Measurements from ENCODE around the gene PKDCC. TPM values are rescaled to one million over a fixed set of nuclear protein-coding genes. Genes with fewer than 3 reads are reported as not detected.

PKDCC gene
- total RNA-seq, 4 donors from 2014 or later: 152 to 246 (median 186) TPM

- H3K4me3 ChIP-seq: no peak overlapping the region
- ATAC-seq: no peak
- DNase-seq: no peak
- H3K27me3 ChIP-seq: no peaks in the 10 kb centered on the region
- in situ Hi-C loops (cut with MboI; ENCODE audit: low sequenced_read_pairs in 4 of 4) (no loop called here), intact Hi-C loops (cut with DNase I; ENCODE audit: low total_unique reads) (no loop called here)
- H3K36me3 ChIP-seq: no peaks in the 10 kb centered on the region
- TF ChIP-seq CTCF (IDR thresholded peaks at IDR 0.05 in 4 of 5, conservative IDR thresholded peaks at IDR 0.05 in 1 of 5) (no peak), POLR2A (IDR thresholded peaks at IDR 0.05) (no peak)
- H3K9me3 ChIP-seq: no peaks in the 10 kb centered on the region
- peaks cover 0 to 13% of the 10 kb centered on the region in 2 donors for H3K4me1 ChIP-seq
- H3K27ac ChIP-seq: no peak overlapping the region
These were observed 3.9 kb upstream of the PKDCC start for GRCh38 chr2:42043789-42044394.

- peaks cover 0 to 13% of the 10 kb centered on the region in 2 donors for H3K4me1 ChIP-seq
- H3K4me3 ChIP-seq: no peak overlapping the region
- no peak overlapping the region for H3K27ac ChIP-seq
- no peaks in the 10 kb centered on the region for H3K36me3 ChIP-seq
- DNase-seq: no peak
- no peaks in the 10 kb centered on the region for H3K9me3 ChIP-seq
- TF ChIP-seq CTCF (IDR thresholded peaks at IDR 0.05 in 4 of 5, conservative IDR thresholded peaks at IDR 0.05 in 1 of 5): no peak
- no peak for TF ChIP-seq POLR2A (IDR thresholded peaks at IDR 0.05)
- in situ Hi-C loops (cut with MboI; ENCODE audit: low sequenced_read_pairs in 4 of 4): no loop called here
- intact Hi-C loops (cut with DNase I; ENCODE audit: low total_unique reads): loop anchor here (5.0 kb wide), 1 partner anchor 317 kb away; the partner anchor contains the start of gene COX7A2L
- H3K27me3 ChIP-seq: no peaks in the 10 kb centered on the region
- no peak for ATAC-seq
These were observed 2.9 kb upstream of the PKDCC start for GRCh38 chr2:42044939-42045338.

- Histone ChIP-seq H3K27me3 (no peaks in the 10 kb centered on the region), H3K4me1 (peaks cover 0 to 13% of the 10 kb centered on the region in 2 donors), H3K27ac (peak overlapping the region; percentile 88 to 94 (median 94)), H3K36me3 (no peaks in the 10 kb centered on the region), H3K9me3 (no peaks in the 10 kb centered on the region), H3K4me3 (no peak overlapping the region)
- no peak for TF ChIP-seq CTCF (IDR thresholded peaks at IDR 0.05 in 4 of 5, conservative IDR thresholded peaks at IDR 0.05 in 1 of 5)
- no peak for TF ChIP-seq POLR2A (IDR thresholded peaks at IDR 0.05)
- in situ Hi-C loops (cut with MboI; ENCODE audit: low sequenced_read_pairs in 4 of 4): no loop called here
- no peak for DNase-seq
- intact Hi-C loops (cut with DNase I; ENCODE audit: low total_unique reads): loop anchor here (5.0 kb wide), 1 partner anchor 317 kb away; the partner anchor contains the start of gene COX7A2L
- no peak for ATAC-seq
These were observed 2.5 kb upstream of the PKDCC start for GRCh38 chr2:42045352-42045751.

- TF ChIP-seq POLR2A (IDR thresholded peaks at IDR 0.05) (no peak), CTCF (IDR thresholded peaks at IDR 0.05 in 4 of 5, conservative IDR thresholded peaks at IDR 0.05 in 1 of 5) (no peak)
- peak overlapping the region in 1 of 4 donors; percentile 73 for H3K4me3 ChIP-seq
- peak overlapping the region; percentile 88 to 94 (median 94) for H3K27ac ChIP-seq
- no peaks in the 10 kb centered on the region for H3K27me3 ChIP-seq
- intact Hi-C loops (cut with DNase I; ENCODE audit: low total_unique reads) (loop anchor here (2.0 to 5.0 kb wide), 2 partner anchors 79 to 316 kb away; partner anchors contain the start of gene COX7A2L), in situ Hi-C loops (cut with MboI; ENCODE audit: low sequenced_read_pairs in 4 of 4) (no loop called here)
- ATAC-seq (no peak), DNase-seq (no peak)
- H3K4me1 ChIP-seq: peaks cover 4 to 19% of the 10 kb centered on the region in 2 donors
- H3K36me3 ChIP-seq: no peaks in the 10 kb centered on the region
- no peaks in the 10 kb centered on the region for H3K9me3 ChIP-seq
These were observed 1.7 kb upstream of the PKDCC start for GRCh38 chr2:42045848-42046748.
